ENCODE measurements around the gene BAK1.

GRCh38 chr6:33607126-33607783, 27.2 kb upstream of the BAK1 start:
- TF ChIP-seq CTCF (IDR thresholded peaks at IDR 0.05): no peak
- TF ChIP-seq EP300 (IDR thresholded peaks at IDR 0.05): no peak
- no peak for TF ChIP-seq POLR2A (IDR thresholded peaks at IDR 0.05)

Measured in upper lobe of left lung (tissue), 4 donors.